HCT116 (cell line): ENCODE results near the gene ZNF611.

Source experiments
- CEBPB ChIP-seq: IDR thresholded peaks from 2 replicates; pipeline ENCODE4 v1.6.1; 2012; ENCODE audit warnings: low read depth
- EGR1 ChIP-seq: IDR thresholded peaks from 2 replicates; pipeline ENCODE4 v1.6.1; 2012; ENCODE audit warnings: low read depth
- EZH2 ChIP-seq: fragments of 200-600 bp; sonication (generic); IDR thresholded peaks from 2 replicates; pipeline ENCODE4 v1.6.1; 2017; ENCODE audit warnings: antibody characterized with exemption, mixed run types
- EZH2phosphoT487 ChIP-seq: fragments of 200-600 bp; IDR thresholded peaks from 2 replicates; pipeline ENCODE4 v1.6.1; 2018; ENCODE audit warnings: antibody characterized with exemption, borderline replicate concordance
- POLR2A ChIP-seq: IDR thresholded peaks from 2 replicates; pipeline ENCODE4 v1.7.0; 2011; ENCODE audit warnings: borderline replicate concordance; ENCODE audit not compliant: insufficient read depth, insufficient read length; ENCODE audit errors: extremely low read depth
- POLR2AphosphoS5 ChIP-seq: IDR thresholded peaks from 2 replicates; pipeline ENCODE4 v1.6.1; 2011; ENCODE audit warnings: mild to moderate bottlenecking, low read depth, low read length, moderate library complexity
- SIN3A ChIP-seq: IDR thresholded peaks from 2 replicates; pipeline ENCODE4 v1.6.1; 2012; ENCODE audit warnings: low read depth
- SP1 ChIP-seq: IDR thresholded peaks from 2 replicates; pipeline ENCODE4 v1.6.1; 2012; ENCODE audit warnings: low read depth
- TCF7L2 ChIP-seq: IDR thresholded peaks from 2 replicates; pipeline ENCODE4 v1.7.0; 2011; ENCODE audit warnings: borderline replicate concordance, inconsistent platforms; ENCODE audit not compliant: insufficient read depth, insufficient read length; ENCODE audit errors: extremely low read depth
- ZBTB33 ChIP-seq: IDR thresholded peaks from 2 replicates; pipeline ENCODE4 v1.6.1; 2011; ENCODE audit warnings: mild to moderate bottlenecking, low read length, moderate library complexity; ENCODE audit not compliant: insufficient replicate concordance; ENCODE audit errors: extremely low read depth
- ZNF274 ChIP-seq: fragments of 200-500 bp; sonication (Bioruptor generic); IDR thresholded peaks from 2 replicates; pipeline ENCODE4 v1.6.1; 2014; ENCODE audit warnings: mild to moderate bottlenecking, low read depth, low read length, inconsistent platforms
- TF ChIP-seq, protein P1 (sequence below), 3 experiments: fragments of 200-600 bp in 1 of 3; sonication (generic) in 1 of 3; IDR thresholded peaks in 2 of 3; conservative IDR thresholded peaks in 1 of 3; 2 replicates each; pipeline ENCODE4 v1.5.1; 2012 to 2017; ENCODE audit warnings: low read depth in 2 of 3, low read length in 2 of 3, antibody characterized with exemption in 1 of 3, borderline replicate concordance in 1 of 3, control low read depth in 1 of 3, mild to moderate bottlenecking in 1 of 3, mixed read lengths in 1 of 3, mixed run types in 1 of 3, moderate library complexity in 1 of 3; ENCODE audit not compliant: insufficient read depth in 1 of 3
- TF ChIP-seq, protein P2 (sequence below): IDR thresholded peaks from 2 replicates; pipeline ENCODE4 v1.6.1; 2012

GRCh38 chr19:52724701-52725514, 9.9 kb downstream of the ZNF611 start:
- TF ChIP-seq, protein P1, sequence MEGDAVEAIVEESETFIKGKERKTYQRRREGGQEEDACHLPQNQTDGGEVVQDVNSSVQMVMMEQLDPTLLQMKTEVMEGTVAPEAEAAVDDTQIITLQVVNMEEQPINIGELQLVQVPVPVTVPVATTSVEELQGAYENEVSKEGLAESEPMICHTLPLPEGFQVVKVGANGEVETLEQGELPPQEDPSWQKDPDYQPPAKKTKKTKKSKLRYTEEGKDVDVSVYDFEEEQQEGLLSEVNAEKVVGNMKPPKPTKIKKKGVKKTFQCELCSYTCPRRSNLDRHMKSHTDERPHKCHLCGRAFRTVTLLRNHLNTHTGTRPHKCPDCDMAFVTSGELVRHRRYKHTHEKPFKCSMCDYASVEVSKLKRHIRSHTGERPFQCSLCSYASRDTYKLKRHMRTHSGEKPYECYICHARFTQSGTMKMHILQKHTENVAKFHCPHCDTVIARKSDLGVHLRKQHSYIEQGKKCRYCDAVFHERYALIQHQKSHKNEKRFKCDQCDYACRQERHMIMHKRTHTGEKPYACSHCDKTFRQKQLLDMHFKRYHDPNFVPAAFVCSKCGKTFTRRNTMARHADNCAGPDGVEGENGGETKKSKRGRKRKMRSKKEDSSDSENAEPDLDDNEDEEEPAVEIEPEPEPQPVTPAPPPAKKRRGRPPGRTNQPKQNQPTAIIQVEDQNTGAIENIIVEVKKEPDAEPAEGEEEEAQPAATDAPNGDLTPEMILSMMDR (IDR thresholded peaks at IDR 0.05 in 2 of 3, conservative IDR thresholded peaks at IDR 0.05 in 1 of 3; ENCODE audit: borderline replicate concordance in 1 of 3, insufficient read depth in 1 of 3, low read depth in 2 of 3, low read length in 2 of 3) = no peak
- TF ChIP-seq, protein P2, sequence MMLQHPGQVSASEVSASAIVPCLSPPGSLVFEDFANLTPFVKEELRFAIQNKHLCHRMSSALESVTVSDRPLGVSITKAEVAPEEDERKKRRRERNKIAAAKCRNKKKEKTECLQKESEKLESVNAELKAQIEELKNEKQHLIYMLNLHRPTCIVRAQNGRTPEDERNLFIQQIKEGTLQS = no peak
- no peak for TF ChIP-seq CEBPB
- no peak for TF ChIP-seq POLR2AphosphoS5
- no peak for TF ChIP-seq TCF7L2
- no peak for TF ChIP-seq POLR2A
- TF ChIP-seq SP1 = no peak
- TF ChIP-seq EZH2 = no peak
- no peak for TF ChIP-seq EZH2phosphoT487
- TF ChIP-seq ZNF274 = no peak
- no peak for TF ChIP-seq ZBTB33
- no peak for TF ChIP-seq SIN3A
- no peak for TF ChIP-seq EGR1
